Left kidney (tissue), 2 donors: ENCODE data around the gene NEGR1. TPM values are rescaled to one million over a fixed set of nuclear protein-coding genes. Genes with fewer than 3 reads are reported as not detected.

Experiments
- DNase-seq: peaks from one replicate; pipeline ENCODE4 v3.0.0-alpha.2; 2013
- polyA plus RNA-seq: library from polyadenylated mRNA; unstranded; fragments of 120-200 nt; gene quantifications from one replicate; pipeline ENCODE4 v1.2.1, GENCODE V29; 2013; ENCODE audit not compliant: insufficient read length

The NEGR1 gene
- polyA plus RNA-seq, 1 donor: 4.9 TPM

DNA sequence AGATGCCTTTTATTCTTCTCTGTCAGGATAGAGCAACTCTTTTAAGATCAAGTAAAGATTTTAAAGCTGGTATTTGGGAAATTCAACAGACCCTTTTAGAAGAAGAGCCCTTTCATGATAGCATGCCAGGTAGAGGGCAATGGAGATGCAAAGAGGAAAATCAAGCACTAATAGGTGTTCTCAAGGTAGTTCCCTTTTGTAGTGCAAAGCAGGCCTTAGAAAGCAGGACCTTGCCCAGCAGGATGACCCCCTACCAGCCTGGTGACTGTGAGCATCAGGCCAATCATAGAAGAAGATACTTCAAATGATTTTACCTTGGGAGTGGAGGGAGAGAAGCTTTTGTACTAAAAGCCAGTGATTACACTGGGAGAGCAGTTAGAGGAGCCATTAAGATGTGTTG lies 820.1 kb downstream of the NEGR1 start:
- no peak for DNase-seq

DNA sequence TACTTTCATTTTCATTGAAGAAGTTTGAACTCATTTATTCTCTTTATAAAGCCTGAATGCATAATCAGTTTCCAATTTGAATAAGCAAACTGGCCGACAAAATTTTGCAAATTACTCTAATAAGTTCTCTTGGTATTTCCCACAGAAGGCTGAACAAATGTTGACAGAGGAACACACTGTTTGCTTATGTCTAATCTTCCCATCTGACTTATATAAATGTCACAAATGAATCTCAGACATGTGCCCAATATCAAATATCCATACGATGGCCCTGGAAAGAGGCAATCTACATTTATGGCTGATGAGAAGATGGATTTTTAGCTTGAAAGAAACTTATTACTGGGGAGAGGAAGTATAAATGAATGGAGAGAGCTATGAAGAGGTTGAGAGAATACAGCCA lies 820.9 kb downstream of the NEGR1 start:
- no peak for DNase-seq

- DNase-seq: no peak
These were observed 833.9 kb downstream of the NEGR1 start for GRCh38 chr1:71448444-71448843.

- no peak for DNase-seq
These were observed 843.7 kb downstream of the NEGR1 start for GRCh38 chr1:71438626-71439025.

DNA sequence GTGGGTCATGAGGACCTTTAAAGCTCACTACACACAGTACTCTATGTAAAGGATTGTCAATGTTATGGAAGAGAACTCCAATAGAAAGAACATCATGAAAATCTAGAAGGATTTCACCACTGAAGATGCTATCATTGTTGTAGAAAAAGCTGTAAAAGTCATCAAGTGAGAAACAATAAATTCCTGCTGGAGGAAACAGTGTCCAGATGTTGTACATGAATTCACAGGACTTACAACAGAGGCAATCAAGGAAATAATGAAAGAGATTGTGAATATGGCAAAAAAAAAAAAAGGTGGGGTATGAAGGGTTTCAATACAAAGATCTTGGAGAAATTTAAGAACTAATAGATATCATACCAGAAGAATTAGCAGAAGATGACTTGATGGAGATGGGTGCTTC lies 846.4 kb downstream of the NEGR1 start:
- DNase-seq: no peak

DNA sequence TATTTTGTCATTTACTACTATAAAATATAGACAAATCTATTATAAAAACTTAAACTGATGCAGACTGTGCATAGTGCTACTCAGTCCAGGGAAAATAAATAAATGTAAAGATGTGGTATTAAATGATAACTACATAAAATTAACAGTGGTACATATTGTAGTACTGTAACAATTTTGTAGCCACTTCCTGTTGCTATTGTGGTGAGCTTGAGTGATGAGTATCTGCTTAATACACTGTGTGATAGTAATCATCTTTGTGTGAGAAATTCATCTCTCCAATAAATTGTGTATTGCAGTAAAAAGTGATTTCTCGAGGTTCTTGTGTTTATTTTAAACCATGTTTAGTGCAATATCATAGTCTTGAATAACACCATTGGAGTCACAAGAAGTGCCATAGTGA lies 848.1 kb downstream of the NEGR1 start:
- no peak for DNase-seq

GRCh38 chr1:71428029-71428428 lies 854.3 kb downstream of the NEGR1 start:
- DNase-seq: no peak

DNA sequence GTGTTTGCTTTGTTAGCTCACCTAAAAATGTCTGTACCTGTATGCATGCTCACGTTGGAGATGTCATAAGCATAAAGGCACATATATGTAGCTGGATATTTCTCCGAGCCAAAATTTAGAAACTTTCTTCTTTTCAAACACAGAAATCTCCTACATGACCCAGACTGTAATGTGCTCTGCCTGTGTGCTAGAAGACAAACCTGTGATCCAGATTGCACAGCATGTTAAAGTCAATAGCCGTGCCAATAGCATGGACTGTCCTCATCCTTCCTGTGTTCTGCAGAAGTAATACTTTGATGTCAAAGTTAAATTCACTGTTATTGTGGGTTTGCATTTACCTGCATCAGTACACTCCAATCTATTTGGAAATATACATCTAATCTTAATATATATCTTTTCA lies 855.3 kb downstream of the NEGR1 start:
- no peak for DNase-seq

- DNase-seq: no peak
These were observed 857.8 kb downstream of the NEGR1 start for GRCh38 chr1:71424536-71424935.

DNA sequence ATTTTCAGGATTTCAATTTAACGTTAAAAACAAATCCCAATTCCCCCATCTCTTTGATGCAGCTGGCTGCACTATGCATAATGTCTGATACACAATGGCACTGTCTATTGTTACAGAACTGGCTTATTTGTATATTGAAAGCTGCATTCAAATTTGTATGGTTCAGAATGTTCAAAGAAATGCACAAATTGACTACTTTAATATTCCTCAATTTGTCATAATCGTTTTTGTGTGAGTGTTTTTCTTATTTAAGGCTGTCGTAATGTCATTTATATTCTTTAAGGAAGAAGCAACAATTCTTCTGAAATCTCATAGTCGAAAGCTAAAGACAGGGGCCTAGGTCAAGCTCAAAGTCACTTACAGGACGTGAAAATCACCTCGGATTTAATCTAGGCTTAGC lies 860.1 kb downstream of the NEGR1 start:
- no peak for DNase-seq

DNA sequence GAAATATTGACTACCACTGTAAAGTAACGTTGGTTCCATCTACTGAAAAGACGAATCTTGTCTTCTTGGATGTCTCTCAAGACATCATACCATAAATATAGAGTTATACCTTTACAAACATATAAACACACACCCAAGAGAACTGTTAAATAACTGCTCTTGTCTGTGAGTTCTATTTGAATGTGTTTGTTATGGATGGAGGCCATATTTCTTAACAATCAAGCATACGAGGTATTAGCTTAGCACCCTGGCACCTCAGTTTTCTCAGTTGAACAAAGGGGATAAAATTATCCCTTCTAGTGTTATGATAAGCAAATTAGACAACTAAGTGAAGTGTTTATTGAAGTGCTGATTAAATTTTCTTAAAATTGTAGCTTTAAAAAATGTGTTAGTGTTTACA lies 864.9 kb downstream of the NEGR1 start:
- no peak for DNase-seq

DNA sequence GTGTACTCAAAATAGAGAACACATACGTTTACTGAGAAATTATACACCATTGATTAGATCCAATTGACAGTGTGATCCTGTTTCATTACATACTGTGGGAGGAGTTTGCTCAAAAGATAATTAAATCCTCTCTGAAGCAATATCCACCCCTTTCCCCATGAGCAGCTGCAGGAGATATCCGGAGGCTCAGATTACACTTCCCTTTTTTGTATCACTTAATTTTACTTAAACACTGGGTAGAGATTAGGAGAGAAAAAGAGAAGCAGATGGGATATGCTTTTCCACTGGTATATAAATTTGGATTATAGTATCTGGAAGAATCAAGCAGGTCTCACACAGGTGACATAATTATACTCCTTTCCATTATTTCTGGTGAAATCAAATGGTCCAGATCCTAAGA lies 868.2 kb downstream of the NEGR1 start:
- no peak for DNase-seq

GRCh38 chr1:71413441-71414175 lies 868.7 kb downstream of the NEGR1 start:
- DNase-seq: no peak

- DNase-seq: no peak
These were observed 882.3 kb downstream of the NEGR1 start for GRCh38 chr1:71400050-71400449.

DNA sequence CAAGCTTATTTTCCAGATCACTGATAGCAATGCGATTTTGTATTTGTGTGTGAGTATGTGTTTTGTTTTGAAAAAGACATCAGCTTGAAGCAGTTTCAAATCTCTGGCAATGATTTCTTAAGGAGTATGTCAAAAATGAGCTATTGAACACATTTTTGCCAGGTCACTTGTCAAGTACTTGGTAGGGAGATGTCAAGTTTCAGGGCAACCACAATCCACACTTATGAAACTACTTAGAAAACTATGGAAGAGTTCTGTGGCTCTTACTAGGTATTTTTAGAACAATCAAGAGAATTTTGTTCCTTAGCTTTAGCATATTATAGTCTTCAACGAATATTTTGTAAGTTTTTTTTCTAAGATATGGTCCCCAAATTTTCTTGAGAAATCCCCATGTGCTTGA lies 882.7 kb downstream of the NEGR1 start:
- no peak for DNase-seq

DNA sequence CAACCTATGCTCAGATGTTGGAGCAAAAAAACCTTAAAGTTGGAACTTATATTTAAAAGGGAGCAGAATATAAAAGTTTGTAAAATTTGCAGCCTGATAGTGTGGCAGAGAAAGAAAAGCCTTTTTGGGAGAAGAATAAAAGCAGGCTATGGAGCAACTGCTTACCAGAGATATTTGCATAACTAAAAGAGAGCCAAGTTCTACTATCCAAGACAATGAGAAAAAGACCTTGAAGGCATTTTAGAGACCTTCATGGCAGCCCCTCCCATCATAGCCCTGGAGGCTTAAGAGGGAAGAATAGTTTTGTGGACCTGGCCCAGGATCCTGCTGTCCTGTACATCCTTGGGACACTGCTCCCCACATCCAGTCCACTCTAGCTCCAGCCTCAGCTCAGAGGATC lies 889.0 kb downstream of the NEGR1 start:
- no peak for DNase-seq

DNA sequence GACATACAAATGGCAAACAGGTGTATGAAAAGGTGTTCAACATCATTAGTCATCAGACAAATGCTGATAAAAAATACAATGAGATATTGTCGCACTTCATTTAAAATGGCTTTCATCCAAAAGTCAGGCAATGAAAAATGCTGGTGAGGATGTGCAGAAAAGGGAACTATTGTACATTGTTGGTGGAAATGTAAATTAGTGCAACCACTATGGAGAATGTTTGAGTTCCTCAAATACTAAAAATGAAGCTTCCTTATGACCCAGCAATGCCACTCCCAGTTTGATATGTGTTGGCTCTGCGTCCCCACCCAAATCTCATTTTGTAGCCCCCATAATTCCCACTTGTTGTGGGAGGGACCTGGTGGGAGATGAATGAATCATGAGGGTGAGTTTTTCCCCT lies 891.8 kb downstream of the NEGR1 start:
- DNase-seq: no peak

DNA sequence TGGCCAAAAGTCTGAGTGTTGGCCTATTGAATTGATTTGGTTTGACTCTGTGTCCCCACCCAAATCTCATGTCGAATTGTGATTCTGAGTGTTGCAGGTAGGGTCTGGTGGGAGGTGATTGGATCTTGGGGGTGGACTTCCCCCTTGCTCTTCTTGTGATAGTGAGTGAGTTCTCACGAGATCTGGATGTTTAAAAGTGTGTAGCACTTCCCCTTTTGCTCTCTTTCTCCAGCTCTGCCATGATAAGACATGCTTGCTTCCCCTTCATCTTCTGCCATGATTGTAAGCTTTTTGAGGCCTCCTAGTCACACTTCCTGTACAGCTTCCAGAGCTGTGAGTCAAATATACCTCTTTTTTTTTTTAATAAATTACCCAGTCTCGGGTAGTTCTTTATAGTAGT lies 904.5 kb downstream of the NEGR1 start:
- DNase-seq: no peak

GRCh38 chr1:71372496-71372895 lies 909.8 kb downstream of the NEGR1 start:
- no peak for DNase-seq

DNA sequence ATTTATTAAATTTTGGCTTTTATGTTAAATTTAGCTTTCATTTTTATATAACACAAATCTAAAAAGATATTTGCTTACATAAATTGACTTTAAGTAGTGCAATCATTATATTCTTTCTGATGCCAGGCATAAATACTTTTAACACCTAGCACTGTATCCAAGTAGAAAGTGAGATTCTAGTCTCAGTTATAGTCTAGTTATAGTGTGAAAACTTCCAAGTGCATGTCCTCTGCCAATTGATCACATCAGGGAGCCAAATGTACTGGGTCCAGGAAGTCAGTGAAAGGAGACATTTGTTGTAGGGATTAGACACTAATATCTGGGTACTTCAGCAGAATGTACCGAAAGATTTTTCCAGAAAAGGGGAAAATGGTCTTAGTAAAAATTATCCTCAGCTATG lies 910.8 kb downstream of the NEGR1 start:
- DNase-seq: no peak

GRCh38 chr1:71364236-71364635 lies 918.1 kb downstream of the NEGR1 start:
- DNase-seq: no peak

DNA sequence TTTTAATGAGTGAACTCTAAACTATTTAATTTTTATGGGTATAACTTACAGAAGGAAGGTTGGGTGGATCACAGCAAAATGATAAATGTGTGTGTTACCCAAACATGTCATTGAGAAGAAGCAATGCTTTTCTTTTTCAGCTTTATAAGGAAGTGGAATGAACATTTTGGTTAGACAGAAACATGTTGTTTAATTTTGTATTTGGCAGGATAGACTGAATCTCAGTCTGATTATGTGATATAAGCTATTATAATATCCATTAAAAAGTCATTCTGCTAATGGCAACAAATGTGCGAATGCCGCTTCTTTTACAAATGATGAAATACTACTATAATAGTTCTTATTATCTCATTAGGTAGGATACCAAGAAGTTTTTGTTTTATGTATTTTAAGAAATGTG lies 919.6 kb downstream of the NEGR1 start:
- DNase-seq: no peak

- DNase-seq: no peak
These were observed 920.3 kb downstream of the NEGR1 start for GRCh38 chr1:71362076-71362475.

GRCh38 chr1:71357708-71358107 lies 924.6 kb downstream of the NEGR1 start:
- no peak for DNase-seq

DNA sequence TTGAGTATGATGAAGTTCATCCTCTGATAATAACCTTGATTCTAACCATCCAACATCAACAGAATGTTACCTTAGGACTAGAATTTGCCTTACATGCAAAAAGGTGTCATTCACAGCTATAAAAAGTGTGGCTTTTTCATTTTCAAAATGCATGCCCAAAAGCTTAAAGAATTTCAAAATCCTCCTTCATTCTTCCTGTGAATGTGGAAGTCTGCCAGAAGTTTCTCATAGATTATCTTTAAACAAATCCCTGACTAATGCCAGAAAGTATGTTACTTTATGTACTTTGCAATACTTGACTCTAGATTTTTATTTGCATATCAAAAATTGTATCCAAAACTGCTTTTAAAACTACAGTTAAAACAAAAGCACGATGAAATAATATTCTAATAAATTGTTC lies 930.9 kb downstream of the NEGR1 start:
- DNase-seq: no peak
